ENCODE results near the gene LAPTM4A. TPM values are rescaled to one million over a fixed set of nuclear protein-coding genes. Genes with fewer than 3 reads are reported as not detected.

LAPTM4A gene
- total RNA-seq, 3 donors from 2014 or later, result 27.3 to 30.0 (median 29.7) TPM

Other genes starting within 250 kb of the LAPTM4A start
- 1 to 10 TPM; 9.2 to 9.3 (median 9.3) TPM for gene TTC32, start 149.6 kb downstream of the LAPTM4A start, total RNA-seq
- 10 to 100 TPM in 1 of 3 donors, 1 to 10 TPM in 2; 8.6 to 10.6 (median 9.0) TPM for gene WDR35, start 61.5 kb downstream of the LAPTM4A start, total RNA-seq
- not detected for gene MATN3, start 39.0 kb downstream of the LAPTM4A start, total RNA-seq
- gene SDC1, start 173.5 kb upstream of the LAPTM4A start, total RNA-seq, result under 1 TPM; 0.33 to 0.73 (median 0.66) TPM

Data from activated T-cell treated with anti-CD3 and anti-CD28 coated beads, Interleukin-2, amount 50 U/mL, for 4 hours (primary cell).